K562 (cell line): ENCODE measurements around the gene CAPN12. TPM values are rescaled to one million over a fixed set of nuclear protein-coding genes. Genes with fewer than 3 reads are reported as not detected.

Source experiments
- BACH1 ChIP-seq: fragments of 200-800 bp; sonication (Bioruptor generic); IDR thresholded peaks from 2 replicates; pipeline ENCODE4 v1.6.1; 2016; ENCODE audit warnings: missing genetic modification characterization, missing compliant biosample characterization
- LCOR ChIP-seq: sonication (generic); formaldehyde crosslinking; IDR thresholded peaks from 2 replicates; pipeline ENCODE4 v1.8.0; 2022; ENCODE audit warnings: mild to moderate bottlenecking, missing genetic modification reagents
- MAFG ChIP-seq: fragments of 450-650 bp; conservative IDR thresholded peaks from 2 replicates; pipeline ENCODE4 v1.6.1; 2016; ENCODE audit warnings: missing genetic modification characterization, missing compliant biosample characterization
- MAFK ChIP-seq: IDR thresholded peaks from 2 replicates; pipeline ENCODE4 v1.6.1; 2011; ENCODE audit warnings: low read length, improper control_type of control experiment
- PCBP1 ChIP-seq: fragments of 200-400 bp; formaldehyde crosslinking; IDR thresholded peaks from 2 replicates; pipeline ENCODE4 v1.6.1; 2018; ENCODE audit warnings: mild to moderate bottlenecking, low read depth, low read length; ENCODE audit not compliant: poor library complexity, severe bottlenecking
- POLR3A ChIP-seq: IDR thresholded peaks from 2 replicates; pipeline ENCODE4 v1.6.1; 2011; ENCODE audit warnings: borderline replicate concordance, mild to moderate bottlenecking, moderate library complexity; ENCODE audit not compliant: insufficient read length, insufficient read depth; ENCODE audit errors: extremely low read depth
- RB1 ChIP-seq: fragments of 450-650 bp; IDR thresholded peaks from 2 replicates; pipeline ENCODE4 v1.6.1; 2017; ENCODE audit warnings: low read depth, mild to moderate bottlenecking
- ZBTB17 ChIP-seq: fragments of 450-650 bp; formaldehyde crosslinking; IDR thresholded peaks from 2 replicates; pipeline ENCODE4 v1.4.0; 2020; ENCODE audit warnings: mild to moderate bottlenecking
- ZNF263 ChIP-seq: sonication (generic); formaldehyde crosslinking; IDR thresholded peaks from 2 replicates; pipeline ENCODE4 v1.8.0; 2022; ENCODE audit warnings: mild to moderate bottlenecking, missing genetic modification reagents, borderline replicate concordance
- polyA plus RNA-seq, 8 experiments: library from polyadenylated mRNA; depleted of rRNA in 4 of 8; stranded (reverse) in 5 of 8; unstranded in 3 of 8; fragments of >200 nt; fragmentation: Nextera tagmentation in 2 of 8; fragmentation: Illumina TruSeq in 1 of 8; extraction: Ambion mirVana in 2 of 8; extraction: Trizol in 1 of 8; gene quantifications; 2 replicates each; pipeline versions ENCODE4 v1.2.1 to v1.2.3, GENCODE V29; 2011 to 2014; ENCODE audit warnings: inconsistent platforms in 1 of 8, missing spikeins in 1 of 8
- total RNA-seq, 7 experiments: library from RNA; depleted of rRNA in 6 of 7; stranded (reverse); fragments of >200 nt in 6 of 7; fragmentation: Illumina TruSeq in 2 of 7; extraction: Trizol in 2 of 7; gene quantifications; 2 replicates each; pipeline versions ENCODE4 v1.2.1 to v1.2.3, GENCODE V29; 2011 to 2021; ENCODE audit warnings: low replicate concordance in 1 of 7
- TF ChIP-seq, protein P1 (sequence below), 2 experiments: fragments of 450-650 bp; IDR thresholded peaks; 2 replicates each; pipeline ENCODE4 v1.6.1; 2016; ENCODE audit warnings: mild to moderate bottlenecking in 2 of 2, borderline replicate concordance in 1 of 2, low read depth in 1 of 2, moderate library complexity in 1 of 2
- TF ChIP-seq, protein P2 (sequence below): sonication (generic); IDR thresholded peaks from 2 replicates; pipeline ENCODE4 v1.6.1; 2016
- TF ChIP-seq, protein P3 (sequence below), 2 experiments: fragments of 150-350 bp in 1 of 2; IDR thresholded peaks; 2 replicates each; pipeline ENCODE4 v1.6.1; 2012 to 2016; ENCODE audit warnings: low read depth in 2 of 2, low read length in 2 of 2, mild to moderate bottlenecking in 1 of 2, moderate library complexity in 1 of 2
- TF ChIP-seq, protein P4 (sequence below): fragments of 450-650 bp; IDR thresholded peaks from 2 replicates; pipeline ENCODE4 v1.7.0; 2016; ENCODE audit warnings: borderline replicate concordance

The CAPN12 gene
- total and polyA plus RNA-seq, 9 of the 15 experiments (the other 6 are each of a cell fraction or from before 2014, with no cell fraction given), result 0.83 to 7.0 (median 1.6) TPM

DNA sequence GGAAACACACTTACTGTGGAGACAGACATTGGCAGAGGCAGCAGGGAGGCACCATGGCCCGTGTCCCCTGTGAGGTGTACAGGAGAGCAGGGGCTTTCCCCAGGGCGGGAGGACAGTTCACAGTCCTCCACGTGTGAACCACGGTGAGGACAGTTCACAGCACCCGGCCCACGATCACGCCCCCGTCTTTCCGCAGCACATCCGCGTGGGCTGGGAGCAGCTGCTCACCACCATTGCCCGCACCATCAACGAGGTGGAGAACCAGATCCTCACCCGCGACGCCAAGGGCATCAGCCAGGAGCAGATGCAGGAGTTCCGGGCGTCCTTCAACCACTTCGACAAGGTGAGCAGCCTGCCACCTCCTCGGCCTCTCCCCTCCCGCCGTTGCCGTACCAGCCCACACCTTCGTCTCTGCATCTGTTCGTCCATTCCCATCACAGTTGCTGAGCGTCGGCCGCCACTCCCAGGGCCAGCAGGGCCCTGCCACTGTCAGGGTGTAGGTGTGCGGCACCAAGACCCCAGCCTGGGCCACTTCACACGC, 17.4 kb downstream of the CAPN12 start (continued):
- TF ChIP-seq, protein P1, sequence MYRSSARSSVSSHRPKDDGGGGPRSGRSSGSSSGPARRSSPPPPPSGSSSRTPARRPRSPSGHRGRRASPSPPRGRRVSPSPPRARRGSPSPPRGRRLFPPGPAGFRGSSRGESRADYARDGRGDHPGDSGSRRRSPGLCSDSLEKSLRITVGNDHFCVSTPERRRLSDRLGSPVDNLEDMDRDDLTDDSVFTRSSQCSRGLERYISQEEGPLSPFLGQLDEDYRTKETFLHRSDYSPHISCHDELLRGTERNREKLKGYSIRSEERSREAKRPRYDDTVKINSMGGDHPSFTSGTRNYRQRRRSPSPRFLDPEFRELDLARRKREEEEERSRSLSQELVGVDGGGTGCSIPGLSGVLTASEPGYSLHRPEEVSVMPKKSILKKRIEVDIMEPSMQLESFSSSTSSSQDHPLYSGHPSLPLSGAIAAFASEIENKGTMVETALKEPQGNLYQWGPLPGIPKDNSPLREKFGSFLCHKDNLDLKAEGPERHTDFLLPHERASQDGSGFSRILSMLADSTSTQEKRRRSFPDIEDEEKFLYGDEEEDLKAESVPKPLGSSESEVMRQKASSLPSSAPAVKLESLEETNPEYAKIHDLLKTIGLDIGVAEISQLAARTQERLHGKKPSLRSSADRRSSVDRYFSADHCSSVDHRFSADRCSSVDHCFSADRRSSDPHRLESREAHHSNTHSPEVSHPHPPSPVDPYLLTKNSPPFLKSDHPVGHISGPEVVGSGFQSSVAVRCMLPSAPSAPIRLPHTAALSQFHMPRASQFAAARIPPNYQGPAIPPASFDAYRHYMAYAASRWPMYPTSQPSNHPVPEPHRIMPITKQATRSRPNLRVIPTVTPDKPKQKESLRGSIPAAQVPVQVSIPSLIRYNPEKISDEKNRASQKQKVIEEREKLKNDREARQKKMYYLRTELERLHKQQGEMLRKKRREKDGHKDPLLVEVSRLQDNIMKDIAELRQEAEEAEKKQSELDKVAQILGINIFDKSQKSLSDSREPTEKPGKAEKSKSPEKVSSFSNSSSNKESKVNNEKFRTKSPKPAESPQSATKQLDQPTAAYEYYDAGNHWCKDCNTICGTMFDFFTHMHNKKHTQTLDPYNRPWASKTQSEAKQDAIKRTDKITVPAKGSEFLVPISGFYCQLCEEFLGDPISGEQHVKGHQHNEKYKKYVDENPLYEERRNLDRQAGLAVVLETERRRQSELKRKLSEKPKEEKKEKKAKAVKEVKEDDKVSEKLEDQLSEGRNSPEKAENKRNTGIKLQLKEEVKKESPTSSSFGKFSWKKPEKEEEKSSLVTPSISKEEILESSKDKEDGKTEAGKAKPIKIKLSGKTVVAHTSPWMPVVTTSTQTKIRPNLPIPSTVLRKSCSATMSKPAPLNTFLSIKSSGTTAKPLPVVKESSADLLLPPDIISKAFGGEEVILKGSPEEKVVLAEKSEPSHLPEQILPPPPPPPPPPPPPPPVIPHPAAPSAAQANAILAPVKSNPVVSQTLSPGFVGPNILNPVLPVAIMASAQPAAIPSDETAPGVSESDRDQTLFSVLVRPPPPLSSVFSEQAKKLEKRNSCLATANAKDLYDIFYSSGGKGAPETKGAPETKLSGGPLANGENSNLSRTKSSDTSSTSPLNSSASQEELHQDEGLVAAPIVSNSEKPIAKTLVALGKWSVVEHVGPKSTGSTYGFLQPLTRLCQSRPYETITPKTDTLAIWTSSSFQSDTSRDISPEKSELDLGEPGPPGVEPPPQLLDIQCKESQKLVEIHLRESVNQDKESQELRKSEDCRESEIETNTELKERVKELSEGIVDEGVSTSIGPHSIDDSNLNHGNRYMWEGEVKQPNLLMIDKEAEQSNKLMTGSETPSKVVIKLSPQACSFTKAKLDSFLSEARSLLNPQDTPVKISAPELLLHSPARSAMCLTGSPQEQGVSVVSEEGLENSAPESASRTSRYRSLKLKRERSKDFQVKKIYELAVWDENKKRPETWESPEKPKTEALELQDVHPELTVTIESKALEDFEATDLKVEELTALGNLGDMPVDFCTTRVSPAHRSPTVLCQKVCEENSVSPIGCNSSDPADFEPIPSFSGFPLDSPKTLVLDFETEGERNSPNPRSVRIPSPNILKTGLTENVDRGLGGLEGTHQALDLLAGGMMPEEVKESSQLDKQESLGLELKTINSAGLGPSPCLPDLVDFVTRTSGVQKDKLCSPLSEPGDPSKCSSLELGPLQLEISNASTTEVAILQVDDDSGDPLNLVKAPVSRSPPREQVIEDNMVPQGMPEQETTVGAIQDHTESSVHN (IDR thresholded peaks at IDR 0.05; ENCODE audit: borderline replicate concordance in 1 of 2, low read depth in 1 of 2), result no peak
- TF ChIP-seq MAFK (no peak), BACH1 (tag) (no peak), PCBP1 (no peak), LCOR (CRISPR knock-in tag) (no peak), ZNF263 (peak; percentile 77), ZBTB17 (CRISPR knock-in tag) (no peak), RB1 (no peak), POLR3A (no peak), MAFG (tag) (no peak)
- TF ChIP-seq, protein P2, sequence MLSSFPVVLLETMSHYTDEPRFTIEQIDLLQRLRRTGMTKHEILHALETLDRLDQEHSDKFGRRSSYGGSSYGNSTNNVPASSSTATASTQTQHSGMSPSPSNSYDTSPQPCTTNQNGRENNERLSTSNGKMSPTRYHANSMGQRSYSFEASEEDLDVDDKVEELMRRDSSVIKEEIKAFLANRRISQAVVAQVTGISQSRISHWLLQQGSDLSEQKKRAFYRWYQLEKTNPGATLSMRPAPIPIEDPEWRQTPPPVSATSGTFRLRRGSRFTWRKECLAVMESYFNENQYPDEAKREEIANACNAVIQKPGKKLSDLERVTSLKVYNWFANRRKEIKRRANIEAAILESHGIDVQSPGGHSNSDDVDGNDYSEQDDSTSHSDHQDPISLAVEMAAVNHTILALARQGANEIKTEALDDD, result no peak
- TF ChIP-seq, protein P3, sequence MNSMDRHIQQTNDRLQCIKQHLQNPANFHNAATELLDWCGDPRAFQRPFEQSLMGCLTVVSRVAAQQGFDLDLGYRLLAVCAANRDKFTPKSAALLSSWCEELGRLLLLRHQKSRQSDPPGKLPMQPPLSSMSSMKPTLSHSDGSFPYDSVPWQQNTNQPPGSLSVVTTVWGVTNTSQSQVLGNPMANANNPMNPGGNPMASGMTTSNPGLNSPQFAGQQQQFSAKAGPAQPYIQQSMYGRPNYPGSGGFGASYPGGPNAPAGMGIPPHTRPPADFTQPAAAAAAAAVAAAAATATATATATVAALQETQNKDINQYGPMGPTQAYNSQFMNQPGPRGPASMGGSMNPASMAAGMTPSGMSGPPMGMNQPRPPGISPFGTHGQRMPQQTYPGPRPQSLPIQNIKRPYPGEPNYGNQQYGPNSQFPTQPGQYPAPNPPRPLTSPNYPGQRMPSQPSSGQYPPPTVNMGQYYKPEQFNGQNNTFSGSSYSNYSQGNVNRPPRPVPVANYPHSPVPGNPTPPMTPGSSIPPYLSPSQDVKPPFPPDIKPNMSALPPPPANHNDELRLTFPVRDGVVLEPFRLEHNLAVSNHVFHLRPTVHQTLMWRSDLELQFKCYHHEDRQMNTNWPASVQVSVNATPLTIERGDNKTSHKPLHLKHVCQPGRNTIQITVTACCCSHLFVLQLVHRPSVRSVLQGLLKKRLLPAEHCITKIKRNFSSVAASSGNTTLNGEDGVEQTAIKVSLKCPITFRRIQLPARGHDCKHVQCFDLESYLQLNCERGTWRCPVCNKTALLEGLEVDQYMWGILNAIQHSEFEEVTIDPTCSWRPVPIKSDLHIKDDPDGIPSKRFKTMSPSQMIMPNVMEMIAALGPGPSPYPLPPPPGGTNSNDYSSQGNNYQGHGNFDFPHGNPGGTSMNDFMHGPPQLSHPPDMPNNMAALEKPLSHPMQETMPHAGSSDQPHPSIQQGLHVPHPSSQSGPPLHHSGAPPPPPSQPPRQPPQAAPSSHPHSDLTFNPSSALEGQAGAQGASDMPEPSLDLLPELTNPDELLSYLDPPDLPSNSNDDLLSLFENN (IDR thresholded peaks at IDR 0.05; ENCODE audit: low read depth in 2 of 2, low read length in 2 of 2), result no peak
- TF ChIP-seq, protein P4, sequence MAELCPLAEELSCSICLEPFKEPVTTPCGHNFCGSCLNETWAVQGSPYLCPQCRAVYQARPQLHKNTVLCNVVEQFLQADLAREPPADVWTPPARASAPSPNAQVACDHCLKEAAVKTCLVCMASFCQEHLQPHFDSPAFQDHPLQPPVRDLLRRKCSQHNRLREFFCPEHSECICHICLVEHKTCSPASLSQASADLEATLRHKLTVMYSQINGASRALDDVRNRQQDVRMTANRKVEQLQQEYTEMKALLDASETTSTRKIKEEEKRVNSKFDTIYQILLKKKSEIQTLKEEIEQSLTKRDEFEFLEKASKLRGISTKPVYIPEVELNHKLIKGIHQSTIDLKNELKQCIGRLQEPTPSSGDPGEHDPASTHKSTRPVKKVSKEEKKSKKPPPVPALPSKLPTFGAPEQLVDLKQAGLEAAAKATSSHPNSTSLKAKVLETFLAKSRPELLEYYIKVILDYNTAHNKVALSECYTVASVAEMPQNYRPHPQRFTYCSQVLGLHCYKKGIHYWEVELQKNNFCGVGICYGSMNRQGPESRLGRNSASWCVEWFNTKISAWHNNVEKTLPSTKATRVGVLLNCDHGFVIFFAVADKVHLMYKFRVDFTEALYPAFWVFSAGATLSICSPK, result no peak
